ENCODE data around the gene PARP16.
"Not testable (repeated sequence)": the region's sequence is repeated elsewhere in the genome, so short reads cannot be mapped to it uniquely, and the experiment has no call there.

PARP16 gene

DNA sequence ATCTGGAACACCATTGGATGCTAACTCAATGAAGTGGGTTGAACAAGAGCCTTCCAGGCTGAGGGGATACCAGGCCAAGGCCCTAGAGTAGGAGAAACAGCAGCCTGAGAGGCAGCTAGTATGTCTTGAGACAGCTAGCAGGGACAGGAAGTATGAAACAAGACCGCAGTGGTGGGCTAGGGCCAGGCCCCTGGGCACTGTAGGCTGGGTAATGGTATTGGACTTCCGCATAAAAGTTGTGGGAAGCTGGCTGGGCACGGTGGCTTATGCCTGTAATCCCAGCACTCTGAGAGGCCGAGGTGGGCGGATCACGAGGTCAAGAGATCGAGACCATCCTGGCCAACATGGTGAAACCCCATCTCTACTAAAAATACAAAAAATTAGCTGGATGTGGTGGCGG lies 50.2 kb downstream of the PARP16 start:
- not testable (repeated sequence) for DNase-seq (ENCODE audit: low read depth, low spot score)

GRCh38 chr15:65233696-65234095 lies 53.0 kb downstream of the PARP16 start:
- DNase-seq (ENCODE audit: low read depth, low spot score), result no peak

GRCh38 chr15:65232520-65232919 lies 54.2 kb downstream of the PARP16 start:
- no peak for DNase-seq (ENCODE audit: low read depth, low spot score)

- DNase-seq (ENCODE audit: low read depth, low spot score), result no peak
Observed at GRCh38 chr15:65231306-65231705, 55.4 kb downstream of the PARP16 start.

DNA sequence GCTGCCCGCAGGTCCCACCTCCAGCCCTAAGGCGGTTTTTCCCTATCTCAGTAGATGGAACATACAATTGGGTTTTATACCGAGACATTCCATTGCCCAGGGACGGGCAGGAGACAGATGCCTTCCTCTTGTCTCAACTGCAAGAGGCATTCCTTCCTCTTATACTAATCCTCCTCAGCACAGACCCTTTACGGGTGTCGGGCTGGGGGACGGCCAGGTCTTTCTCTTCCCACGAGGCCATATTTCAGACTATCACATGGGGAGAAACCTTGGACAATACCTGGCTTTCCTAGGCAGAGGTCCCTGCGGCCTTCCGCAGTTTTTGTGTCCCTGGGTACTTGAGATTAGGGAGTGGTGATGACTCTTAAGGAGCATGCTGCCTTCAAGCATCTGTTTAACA lies 59.8 kb downstream of the PARP16 start:
- not testable (repeated sequence) for DNase-seq (ENCODE audit: low read depth, low spot score)

GRCh38 chr15:65226221-65226620 lies 60.5 kb downstream of the PARP16 start:
- DNase-seq (ENCODE audit: low read depth, low spot score), result no peak

DNA sequence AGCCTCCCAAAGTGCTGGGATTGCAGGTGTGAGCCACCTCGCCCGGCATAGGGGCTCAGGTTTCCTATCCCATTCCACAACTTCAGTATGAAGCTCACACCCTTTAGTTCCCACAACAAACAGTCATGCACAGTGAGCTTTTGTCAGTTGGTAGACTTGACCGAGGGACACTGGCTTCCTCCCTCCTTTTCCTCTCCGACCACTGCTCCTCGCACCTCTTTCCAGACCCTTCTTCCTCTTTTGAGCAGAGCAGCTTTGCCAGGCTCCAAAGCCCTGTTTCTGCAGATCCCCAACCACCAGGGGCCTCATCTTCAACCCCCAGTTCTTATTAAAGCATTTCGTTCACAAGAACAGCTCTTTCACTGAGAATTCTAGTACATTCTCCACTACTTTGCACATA lies 62.7 kb downstream of the PARP16 start:
- no peak for DNase-seq (ENCODE audit: low read depth, low spot score)

GRCh38 chr15:65222891-65223290 lies 63.8 kb downstream of the PARP16 start:
- DNase-seq (ENCODE audit: low read depth, low spot score), result no peak

DNA sequence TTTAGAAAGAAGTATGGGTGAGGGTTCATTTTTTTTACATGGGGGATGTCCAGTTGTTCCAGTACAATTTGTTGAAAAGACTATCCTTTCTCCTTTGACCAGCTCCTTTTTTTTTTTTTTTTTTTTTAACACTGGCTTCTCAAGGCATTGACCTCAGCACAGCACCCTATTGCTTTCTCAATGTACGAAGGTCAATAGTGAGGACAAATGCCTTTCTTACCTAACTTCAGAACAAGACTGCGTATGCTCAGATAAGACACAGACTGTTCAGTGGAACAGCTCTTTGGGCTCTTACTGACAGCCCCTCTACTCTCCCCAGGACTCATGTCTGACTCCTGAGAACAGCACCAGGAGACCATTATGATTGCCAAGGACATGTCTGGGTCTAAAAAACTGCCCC lies 65.0 kb downstream of the PARP16 start:
- no peak for DNase-seq (ENCODE audit: low read depth, low spot score)

DNA sequence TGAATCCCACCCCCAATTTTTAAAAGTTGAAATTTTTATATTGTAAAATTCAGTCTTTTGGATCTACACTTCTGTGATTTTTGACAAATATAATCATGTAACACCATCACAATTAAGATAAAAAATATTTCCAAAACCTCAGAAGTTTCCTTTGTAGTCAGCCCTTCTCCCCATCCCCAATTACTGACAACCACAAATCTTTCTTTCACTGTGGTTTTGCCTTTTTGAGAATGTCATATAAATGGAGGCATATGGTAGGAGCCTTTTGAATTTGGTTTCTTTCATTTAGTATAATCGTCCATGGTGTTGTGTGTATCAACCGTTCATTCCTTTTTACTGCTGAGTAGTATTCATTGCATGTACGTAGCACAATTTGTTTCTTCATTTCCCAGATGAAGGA lies 67.5 kb downstream of the PARP16 start:
- no peak for DNase-seq (ENCODE audit: low read depth, low spot score)

- DNase-seq (ENCODE audit: low read depth, low spot score), result no peak
Observed at GRCh38 chr15:65217526-65218482, 68.9 kb downstream of the PARP16 start.

- no peak for DNase-seq (ENCODE audit: low read depth, low spot score)
Observed at GRCh38 chr15:65215496-65215895, 71.2 kb downstream of the PARP16 start.

- DNase-seq (ENCODE audit: low read depth, low spot score), result no peak
Observed at GRCh38 chr15:65214010-65214409, 72.7 kb downstream of the PARP16 start.

DNA sequence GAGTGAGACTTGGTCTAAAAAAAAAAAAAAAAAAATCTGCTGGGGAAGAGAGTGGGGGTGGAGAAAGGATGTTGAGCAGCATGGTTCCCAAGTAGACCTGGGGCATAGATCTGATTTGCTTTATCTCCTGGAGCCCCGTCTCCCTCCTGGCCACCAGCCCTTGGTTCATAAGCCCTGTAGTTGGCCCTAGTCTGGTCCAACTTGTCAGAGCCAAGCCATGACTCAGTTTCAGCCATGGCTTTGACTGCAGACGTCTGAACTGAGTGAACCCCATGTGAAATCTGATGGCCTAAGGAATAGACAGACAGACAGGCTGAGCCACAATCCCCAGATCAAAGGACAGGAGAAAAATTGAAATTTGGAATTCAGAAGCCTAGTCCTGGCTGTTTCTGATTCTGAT lies 73.4 kb downstream of the PARP16 start:
- DNase-seq (ENCODE audit: low read depth, low spot score), result no peak

DNA sequence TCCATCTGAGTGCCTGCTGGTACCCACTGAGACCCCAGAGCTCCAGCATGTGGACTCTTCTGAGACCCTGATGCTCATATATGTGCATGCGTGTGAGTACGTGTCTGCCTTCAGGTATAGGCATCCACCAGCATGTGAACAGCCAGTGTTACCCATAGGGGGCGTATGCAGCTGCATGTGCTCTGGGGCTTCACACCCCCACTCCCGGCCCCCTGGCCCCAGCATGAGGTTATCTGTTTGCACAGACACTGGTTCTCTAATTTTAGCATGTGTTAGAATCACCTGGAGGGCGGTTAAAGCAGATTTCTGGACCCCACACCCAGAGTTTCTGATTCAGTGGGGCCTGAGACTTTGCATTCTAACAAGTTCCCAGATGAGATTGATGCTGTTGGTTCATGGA lies 74.6 kb downstream of the PARP16 start:
- no peak for DNase-seq (ENCODE audit: low read depth, low spot score)

GRCh38 chr15:65211482-65211982 lies 75.2 kb downstream of the PARP16 start:
- DNase-seq (ENCODE audit: low read depth, low spot score), result no peak

- DNase-seq (ENCODE audit: low read depth, low spot score), result no peak
Observed at GRCh38 chr15:65210770-65211481, 75.8 kb downstream of the PARP16 start, which contains the start of gene CILP. Gene CILP, minus strand, starts transcription at chr15:65211473. Its CDS starts 1,718 bp downstream, at chr15:65209755.

GRCh38 chr15:65209701-65210643 lies 76.7 kb downstream of the PARP16 start:
- DNase-seq (ENCODE audit: low read depth, low spot score), result no peak

DNA sequence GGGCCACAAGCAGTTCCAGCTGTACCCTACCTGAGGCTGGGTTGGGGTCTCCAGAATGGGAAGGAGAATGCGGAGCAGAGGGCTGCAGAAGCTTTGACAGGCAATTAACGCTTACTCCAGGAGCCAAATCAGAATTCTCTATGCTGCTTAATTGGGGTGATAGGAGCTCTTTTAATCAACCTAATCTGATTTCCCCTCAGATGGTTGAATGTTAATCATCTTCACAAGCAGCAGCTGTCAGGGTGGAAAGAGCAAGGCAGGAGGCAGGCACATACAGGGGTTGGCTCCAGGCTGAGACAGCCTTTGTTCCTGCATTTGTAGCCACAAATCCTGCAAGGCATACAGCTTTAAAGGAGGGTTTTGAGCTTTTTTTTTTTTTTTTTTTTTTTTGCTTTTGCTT lies 78.0 kb downstream of the PARP16 start:
- no peak for DNase-seq (ENCODE audit: low read depth, low spot score)

All from iPS DF 19.7 (cell line).